Lung microvascular endothelial cell (primary cell): ENCODE results near the gene IFT22. TPM values are rescaled to one million over a fixed set of nuclear protein-coding genes. Genes with fewer than 3 reads are reported as not detected.
"Not testable (repeated sequence)": the region's sequence is repeated elsewhere in the genome, so short reads cannot be mapped to it uniquely, and the experiment has no call there.

Experiments
- DNase-seq, 2 donors: peaks; one replicate each; pipeline versions ENCODE4 v3.0.0 to v3.0.0-alpha.2; 2010; ENCODE audit warnings: low read depth in 2 of 2
- total RNA-seq: library from RNA; depleted of rRNA; stranded (reverse); fragments of >200 nt; gene quantifications from 2 replicates; pipeline ENCODE4 v1.2.1, GENCODE V29; 2014

The IFT22 gene
- total RNA-seq, 1 donor from 2014 or later: 9.5 TPM

- peak; percentile 62 to 68 for DNase-seq
Observed at GRCh38 chr7:101315336-101315735, 6.3 kb downstream of the IFT22 start.

DNA sequence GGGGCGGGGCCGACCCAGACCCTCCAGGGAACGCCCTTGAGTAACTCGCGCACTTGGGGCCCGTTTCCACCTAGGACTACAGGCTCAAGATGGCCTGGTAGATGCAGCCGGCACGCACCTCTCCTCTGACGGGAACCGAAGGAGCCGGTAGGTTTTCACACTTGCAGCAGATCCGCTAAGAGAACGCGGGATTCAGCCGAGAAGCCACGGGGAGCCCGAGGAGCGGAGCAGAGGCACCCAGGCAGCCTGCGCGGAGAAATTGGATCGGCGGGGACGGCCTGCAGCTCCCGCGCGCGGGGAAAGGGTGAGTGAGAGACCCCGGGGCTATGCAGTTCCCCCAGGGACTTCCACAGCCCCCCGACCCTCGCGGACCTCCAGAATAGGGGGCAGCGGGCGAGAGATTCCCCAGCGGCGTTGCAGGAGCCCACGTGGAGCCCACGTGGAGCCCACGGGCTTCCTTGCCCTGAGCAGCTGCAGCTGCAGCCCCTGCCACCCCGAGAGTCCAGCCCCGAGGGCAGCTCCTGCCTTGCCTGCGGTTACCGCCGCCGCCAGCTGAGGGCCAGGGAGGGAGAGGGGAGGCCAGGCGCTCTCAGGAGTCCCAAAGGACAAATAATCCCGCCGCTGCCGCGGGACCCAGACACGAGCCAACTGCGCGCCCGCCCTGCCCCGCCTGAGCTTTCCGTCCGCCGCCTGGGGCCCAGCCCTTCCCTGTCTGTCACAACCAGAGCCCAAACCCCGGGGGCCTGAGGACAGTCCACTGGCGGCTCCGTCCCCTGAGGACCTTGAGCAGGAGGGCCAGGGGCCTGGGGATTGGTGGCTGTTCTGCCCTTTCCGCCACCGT lies 13.1 kb downstream of the IFT22 start:
- DNase-seq: peak; percentile 14 to 15

DNA sequence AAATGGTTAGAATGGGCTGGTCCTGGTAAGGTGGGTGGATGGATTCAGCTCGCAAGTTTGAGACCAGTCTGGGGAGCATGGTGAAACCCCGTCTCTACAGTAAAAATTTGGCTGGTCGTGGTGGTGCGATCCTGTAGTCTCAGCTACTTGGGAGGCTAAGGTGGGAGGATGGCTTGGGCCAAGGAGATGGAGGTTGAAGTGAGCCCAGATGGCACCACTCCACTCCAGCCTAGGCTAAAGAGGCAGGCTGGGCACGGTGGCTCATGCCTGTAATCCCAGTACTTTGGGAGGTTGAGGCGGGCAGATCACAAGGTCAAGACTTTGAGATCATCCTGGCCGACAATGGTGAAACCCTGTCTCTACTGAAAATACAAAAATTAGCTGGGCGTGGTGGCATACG lies 15.3 kb downstream of the IFT22 start:
- DNase-seq: no peak

GRCh38 chr7:101303102-101303701 lies 18.4 kb downstream of the IFT22 start:
- DNase-seq: peak in 1 of 2 donors; percentile 12

GRCh38 chr7:101302641-101303101 lies 18.9 kb downstream of the IFT22 start:
- DNase-seq: no peak

GRCh38 chr7:101300465-101301376 lies 20.9 kb downstream of the IFT22 start:
- no peak for DNase-seq

- DNase-seq: no peak
Observed at GRCh38 chr7:101299511-101300464, 21.8 kb downstream of the IFT22 start.

DNA sequence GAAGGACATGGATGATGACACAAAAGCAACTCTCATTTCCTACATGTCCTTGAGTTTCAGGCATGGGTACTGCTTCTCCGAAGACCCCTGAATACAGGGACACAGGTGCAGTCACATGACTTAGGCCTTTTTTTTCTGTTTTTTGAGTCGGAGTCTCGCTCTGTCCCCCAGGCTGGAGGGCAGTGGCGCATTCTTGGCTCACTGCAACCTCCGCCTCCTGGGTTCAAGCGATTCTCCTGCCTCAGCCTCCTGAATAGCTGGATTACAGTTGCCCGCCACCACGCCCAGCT lies 26.8 kb downstream of the IFT22 start:
- no peak for DNase-seq

- DNase-seq: no peak
Observed at GRCh38 chr7:101294039-101294831, 27.4 kb downstream of the IFT22 start.

GRCh38 chr7:101293069-101294021 lies 28.3 kb downstream of the IFT22 start:
- not testable (repeated sequence) for DNase-seq

- DNase-seq: not testable (repeated sequence)
Observed at GRCh38 chr7:101292566-101292965, 29.0 kb downstream of the IFT22 start.

- DNase-seq: peak; percentile 33 to 39
Observed at GRCh38 chr7:101290186-101291037, 31.2 kb downstream of the IFT22 start.

DNA sequence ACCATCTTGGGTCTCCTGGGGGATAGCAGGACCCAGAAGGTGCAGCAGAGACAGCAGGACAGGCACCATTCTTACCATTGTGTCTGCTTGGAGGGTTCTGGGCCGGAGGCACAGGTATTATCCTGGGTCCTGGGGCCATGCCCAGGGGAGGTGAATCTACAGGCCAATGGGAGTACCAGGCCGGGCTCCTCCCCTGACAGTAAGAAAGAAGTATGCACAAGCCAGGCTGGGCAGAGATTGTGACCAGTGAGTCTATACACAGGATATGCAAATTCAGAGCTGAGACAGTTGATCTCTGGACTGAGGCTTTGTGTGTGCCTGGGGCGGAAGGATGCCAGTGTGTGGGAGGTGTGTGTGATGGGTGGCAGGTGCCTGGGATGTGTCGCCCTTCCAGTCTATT lies 31.9 kb downstream of the IFT22 start:
- not testable (repeated sequence) for DNase-seq

- DNase-seq: no peak
Observed at GRCh38 chr7:101288439-101288838, 33.2 kb downstream of the IFT22 start.

DNA sequence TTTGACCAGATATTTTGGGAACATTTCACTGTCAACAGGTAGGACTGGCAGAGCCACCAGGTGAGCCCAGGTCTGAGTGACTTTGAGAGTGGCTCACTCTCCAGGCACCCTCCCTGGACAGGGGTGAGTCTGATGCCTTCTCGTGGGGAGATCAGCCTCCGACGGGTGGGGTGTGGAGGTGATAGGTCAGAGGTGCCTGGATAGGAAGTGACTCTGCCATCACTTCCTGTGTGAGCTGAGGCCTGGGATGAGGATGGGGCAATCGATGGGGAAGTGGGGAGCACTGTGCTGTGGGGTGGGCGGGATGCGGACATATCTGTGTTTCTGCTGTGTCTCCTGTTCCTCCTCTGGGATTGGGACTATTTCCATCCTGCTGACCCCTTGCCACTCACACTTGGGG lies 34.6 kb downstream of the IFT22 start:
- no peak for DNase-seq

DNA sequence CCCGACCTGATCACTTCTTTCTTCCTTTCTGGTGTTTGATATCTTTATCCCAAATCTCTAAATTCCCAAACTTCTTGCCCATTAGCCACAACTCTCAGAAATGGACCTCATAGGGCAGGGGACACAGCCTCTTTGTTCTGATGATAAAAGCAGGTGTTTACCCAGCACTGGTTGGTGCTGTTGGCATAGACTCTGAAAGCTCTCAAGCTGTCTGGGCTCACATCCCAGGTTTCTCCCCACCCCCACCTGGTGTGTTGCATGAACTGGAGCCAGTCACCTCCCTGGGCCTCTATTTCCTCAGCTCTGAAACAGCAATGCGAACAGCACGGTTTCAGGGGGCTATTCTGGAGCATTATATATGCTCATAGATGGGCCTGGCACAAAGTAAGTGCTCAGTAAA lies 35.7 kb downstream of the IFT22 start:
- not testable (repeated sequence) for DNase-seq

DNA sequence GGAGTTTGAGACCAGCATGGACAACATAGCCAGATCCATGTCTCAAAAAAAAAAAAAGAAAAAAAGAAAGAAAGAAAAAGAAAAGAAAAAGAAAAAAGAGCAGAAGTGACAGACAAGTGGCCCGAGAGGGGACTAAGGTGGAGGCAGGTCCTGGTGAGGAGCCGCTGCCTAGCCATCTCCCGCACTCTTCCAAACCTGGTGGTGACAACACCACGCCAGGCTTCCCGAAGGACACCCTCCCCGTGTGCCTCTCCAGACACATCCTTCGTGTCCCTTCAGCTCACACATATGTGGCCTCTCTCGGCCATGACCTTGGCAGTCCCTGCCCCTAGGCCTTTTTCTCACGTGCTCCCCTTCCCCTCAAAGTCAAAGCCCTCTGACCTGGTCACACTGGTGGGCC lies 36.4 kb downstream of the IFT22 start:
- DNase-seq: no peak

GRCh38 chr7:101280912-101281311 lies 40.7 kb downstream of the IFT22 start:
- DNase-seq: not testable (repeated sequence)
